Caki2 (cell line): ENCODE measurements around the gene RNF224. TPM values are rescaled to one million over a fixed set of nuclear protein-coding genes. Genes with fewer than 3 reads are reported as not detected.

Source experiments
- DNase-seq: peaks from one replicate; pipeline ENCODE4 v3.0.0-alpha.2; 2015; ENCODE audit warnings: low read depth
- in situ Hi-C: cut with HindIII; loops from 2 replicates; pipeline ENCODE4 v1.10.0; 2016; ENCODE audit warnings: low sequenced_read_pairs, low pct_unique_long_range_greater_than_20kb, mixed read lengths
- total RNA-seq: library from RNA; depleted of rRNA; stranded (reverse); fragments of >200 nt; shearing (Covaris generic); gene quantifications from 2 replicates; pipeline ENCODE4 v1.2.3, GENCODE V29; 2014; ENCODE audit warnings: low replicate concordance; rRNA removed

RNF224 gene
- total RNA-seq, 1 experiment from 2014 or later = not detected

DNA sequence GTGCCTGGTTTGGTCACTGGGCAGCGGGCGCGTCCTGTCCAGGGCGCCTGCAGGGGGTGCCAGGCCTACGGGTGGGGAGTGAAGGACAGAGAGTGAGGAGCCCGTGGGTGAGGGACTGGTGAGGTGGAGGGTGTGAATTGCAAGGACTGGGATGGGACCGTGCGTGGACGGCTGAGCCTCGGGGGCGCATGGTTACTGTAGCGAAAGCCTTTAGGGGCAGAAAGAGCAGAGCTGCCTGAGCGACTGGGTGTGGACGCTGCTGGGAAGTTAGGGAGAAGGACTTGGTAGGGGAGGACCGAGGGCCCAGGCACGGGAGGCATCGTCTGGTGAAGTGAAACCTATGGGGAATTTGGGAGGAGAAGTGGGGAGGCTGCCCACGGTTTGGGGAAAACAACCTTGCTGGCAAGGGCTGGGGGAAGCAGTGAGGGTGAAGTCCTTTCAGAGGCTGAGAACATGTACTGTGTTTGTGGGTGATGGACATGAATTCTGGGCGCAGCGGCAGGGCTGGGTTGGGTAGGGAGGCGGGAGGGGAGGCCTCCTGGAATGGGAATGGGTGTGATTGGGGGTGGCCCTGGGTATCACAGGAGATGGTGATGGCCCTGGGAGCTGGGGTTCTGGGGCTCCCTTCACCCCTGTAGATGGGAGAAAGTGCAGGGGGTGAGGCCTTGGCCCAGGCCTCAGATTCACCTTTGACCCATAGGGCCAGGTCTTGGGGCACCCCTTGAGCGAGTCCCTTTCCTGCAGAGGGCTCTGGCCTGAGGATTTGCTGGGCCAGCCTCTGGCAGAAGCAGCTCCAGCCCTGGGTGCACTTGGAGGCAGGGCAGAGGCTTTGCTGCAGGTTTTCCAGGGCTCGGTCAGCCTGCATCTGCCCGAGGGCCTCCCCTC lies 48.5 kb downstream of the RNF224 start:
- no peak for DNase-seq
- in situ Hi-C loops = no loop called here

DNA sequence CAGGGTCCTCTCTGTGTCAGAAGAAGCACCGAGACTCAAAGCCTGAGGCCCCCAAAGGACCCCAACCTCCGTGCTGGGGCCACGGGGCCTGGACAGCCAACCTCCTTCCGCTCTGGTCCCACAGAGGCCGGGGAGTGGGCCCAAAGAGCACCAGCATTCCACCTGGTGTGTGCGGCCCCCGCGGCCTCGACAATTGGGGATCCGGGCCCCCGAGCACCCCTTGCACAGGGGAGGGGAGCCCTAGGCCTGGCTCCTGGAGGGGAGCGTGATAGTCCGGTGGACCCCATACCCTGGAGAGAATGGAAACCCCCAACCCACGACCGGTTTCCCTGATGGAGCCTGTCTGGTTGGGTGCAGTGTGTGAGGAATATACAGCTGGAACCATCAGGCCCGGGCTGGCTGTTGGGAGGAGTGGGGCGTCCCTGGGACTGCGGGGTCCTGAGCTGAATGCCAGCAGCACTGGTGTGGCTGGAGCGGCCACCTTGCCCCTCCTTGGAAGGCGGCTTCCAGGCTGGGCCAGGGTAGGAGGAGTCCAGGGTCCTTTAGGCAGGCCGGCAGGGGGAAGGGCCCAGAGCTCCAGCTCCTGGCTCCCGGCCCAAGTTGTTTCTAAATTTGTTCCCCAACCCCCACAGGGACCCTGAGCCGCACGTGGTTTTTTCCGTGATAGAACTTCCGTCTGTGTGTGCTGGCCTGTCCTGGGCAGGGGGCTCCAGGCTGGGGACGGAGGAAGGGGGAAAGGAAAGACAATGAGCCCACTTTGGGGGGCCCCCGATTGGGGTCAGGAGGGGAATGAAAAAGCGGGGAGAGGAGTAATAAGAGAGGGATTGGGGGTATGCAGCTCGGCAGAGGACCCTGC lies 49.4 kb downstream of the RNF224 start:
- DNase-seq = no peak
- in situ Hi-C loops = no loop called here

DNA sequence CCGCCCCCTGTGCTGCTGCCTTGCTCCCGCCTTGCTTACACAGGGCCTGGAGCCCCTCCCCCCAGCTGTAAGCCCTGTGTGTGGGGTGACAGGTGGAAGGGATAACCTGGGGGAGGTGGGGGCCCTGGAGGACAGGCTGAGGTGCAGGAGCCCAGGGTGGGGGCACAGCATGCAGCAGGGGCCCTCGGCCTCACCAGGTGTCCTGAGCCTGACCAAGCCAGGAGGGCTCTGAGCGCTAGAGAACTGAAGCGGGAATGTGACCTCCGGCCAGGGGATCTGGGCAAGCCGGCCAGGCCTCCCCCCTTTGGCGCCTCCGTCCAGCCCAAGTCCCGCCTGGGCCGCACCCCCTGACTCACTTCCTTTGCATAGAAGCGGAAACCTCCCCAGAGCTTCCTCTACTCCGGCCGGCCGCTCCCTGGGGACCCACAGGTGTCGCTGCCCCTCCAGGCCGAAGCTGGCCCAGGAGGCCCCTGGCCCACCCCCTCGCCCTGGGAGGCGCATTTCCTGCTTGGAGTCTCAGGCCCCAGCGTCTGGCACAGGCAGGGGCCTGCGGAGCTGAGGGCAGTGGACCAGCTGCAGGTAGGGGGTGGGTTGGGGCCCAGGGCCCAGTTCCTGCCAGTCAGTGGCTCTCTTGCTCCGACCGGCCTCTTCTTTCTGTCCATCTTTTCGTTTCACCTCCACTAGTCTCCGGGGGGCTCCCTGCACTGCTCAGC lies 50.2 kb downstream of the RNF224 start, which contains the start of gene TOR4A:
Gene TOR4A, plus strand, starts transcription at position 398 of the 713 bp plus-strand sequence. CDS start 964 bp downstream, outside the sequence.
- in situ Hi-C loops = no loop called here
- peak; percentile 83 for DNase-seq

DNA sequence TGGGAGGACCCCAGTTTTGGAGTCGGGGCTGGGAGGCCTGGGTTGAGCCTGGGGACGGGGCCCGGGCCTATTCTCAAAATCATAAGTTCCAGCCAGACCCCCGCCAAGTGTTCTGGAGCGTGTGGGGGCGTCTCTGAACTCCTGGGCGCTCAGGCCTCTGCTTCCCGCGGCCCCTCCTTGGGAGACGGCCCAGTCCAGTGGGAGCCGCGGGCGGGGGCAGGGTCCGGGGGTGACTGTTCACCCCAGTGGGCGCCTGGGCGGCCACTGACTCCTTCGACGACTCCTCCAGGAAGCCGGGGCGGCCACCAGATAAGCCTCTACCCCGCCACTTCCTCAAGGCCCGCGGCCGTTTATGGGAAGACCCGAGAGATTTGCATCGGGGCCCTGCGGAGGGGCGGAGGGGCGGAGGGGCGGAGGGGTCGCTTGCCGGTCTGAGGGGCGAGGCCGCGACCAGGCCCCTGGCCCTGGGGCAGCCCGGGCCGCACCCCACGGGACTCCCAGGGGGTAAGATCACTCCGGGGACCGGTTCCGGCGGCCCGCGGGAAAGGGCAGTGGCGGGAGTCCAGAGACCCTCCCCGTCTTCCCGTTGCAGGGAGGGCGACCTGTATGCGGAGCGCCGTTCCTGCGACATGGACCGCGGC lies 50.9 kb downstream of the RNF224 start:
- DNase-seq = no peak
- in situ Hi-C loops = no loop called here

Other genes with a start within 250 kb of the RNF224 start
- not detected in 2 replicates for gene PTGDS, start 250.0 kb upstream of the RNF224 start, total RNA-seq
- not detected in 2 replicates for gene LCNL1, start 244.5 kb upstream of the RNF224 start, total RNA-seq
- 129 and 137 TPM in 2 replicates for gene PAXX, start 235.1 kb upstream of the RNF224 start, total RNA-seq
- not detected in 2 replicates for gene CLIC3, start 230.9 kb upstream of the RNF224 start, total RNA-seq
- gene ABCA2, start 199.3 kb upstream of the RNF224 start, total RNA-seq = 19.0 and 23.5 TPM in 2 replicates
- not detected in 2 replicates for gene FUT7, start 195.4 kb upstream of the RNF224 start, total RNA-seq
- 31.8 and 45.1 TPM in 2 replicates for gene NPDC1, start 181.3 kb upstream of the RNF224 start, total RNA-seq
- not detected in 2 replicates for gene ENTPD2, start 173.4 kb upstream of the RNF224 start, total RNA-seq
- gene SAPCD2, start 156.9 kb upstream of the RNF224 start, total RNA-seq = 51.2 and 55.0 TPM in 2 replicates
- 2.1 and 2.3 TPM in 2 replicates for gene UAP1L1, start 150.0 kb upstream of the RNF224 start, total RNA-seq
- gene MAN1B1, start 140.5 kb upstream of the RNF224 start, total RNA-seq = 52.2 and 79.4 TPM in 2 replicates
- gene DPP7, start 112.8 kb upstream of the RNF224 start, total RNA-seq = 118 and 163 TPM in 2 replicates
- not detected in 2 replicates for gene GRIN1, start 88.3 kb upstream of the RNF224 start, total RNA-seq
- gene LRRC26, start 57.5 kb upstream of the RNF224 start, total RNA-seq = 1.8 and 3.0 TPM in 2 replicates
- not detected in 2 replicates for gene TMEM210, start 55.4 kb upstream of the RNF224 start, total RNA-seq
- gene ANAPC2, start 38.9 kb upstream of the RNF224 start, total RNA-seq = 38.2 and 94.6 TPM in 2 replicates
- 163 and 166 TPM in 2 replicates for gene SSNA1, start 38.8 kb upstream of the RNF224 start, total RNA-seq
- gene TPRN, start 26.8 kb upstream of the RNF224 start, total RNA-seq = 13.9 and 15.2 TPM in 2 replicates
- gene TMEM203, start 21.9 kb upstream of the RNF224 start, total RNA-seq = 57.6 and 83.9 TPM in 2 replicates
- gene NDOR1, start 21.8 kb upstream of the RNF224 start, total RNA-seq = 8.1 and 8.3 TPM in 2 replicates
- not detected in 2 replicates for gene RNF208, start 5.3 kb upstream of the RNF224 start, total RNA-seq
- gene CYSRT1, start 2.3 kb upstream of the RNF224 start, total RNA-seq = 0.61 and 12.7 TPM in 2 replicates
- not detected in 2 replicates for gene SLC34A3, start 3.4 kb downstream of the RNF224 start, total RNA-seq
- 909 and 1,000 TPM in 2 replicates for gene TUBB4B, start 13.8 kb downstream of the RNF224 start, total RNA-seq
- gene STPG3, start 23.8 kb downstream of the RNF224 start, total RNA-seq = not detected in 2 replicates
- gene NELFB, start 27.8 kb downstream of the RNF224 start, total RNA-seq = 84.1 and 92.6 TPM in 2 replicates
- gene TOR4A, start 50.2 kb downstream of the RNF224 start, total RNA-seq = 35.1 and 51.9 TPM in 2 replicates
- 0.17 and 2.0 TPM in 2 replicates for gene NRARP, start 74.8 kb downstream of the RNF224 start, total RNA-seq
- gene EXD3, start 195.7 kb downstream of the RNF224 start, total RNA-seq = 0.84 and 5.3 TPM in 2 replicates
- 5.1 and 5.5 TPM in 2 replicates for gene NOXA1, start 195.9 kb downstream of the RNF224 start, total RNA-seq
- not detected in 2 replicates for gene ENTPD8, start 213.9 kb downstream of the RNF224 start, total RNA-seq
- gene NSMF, start 231.8 kb downstream of the RNF224 start, total RNA-seq = 33.8 and 41.5 TPM in 2 replicates